ENCODE results near the gene TMEM178B.
"Not testable (repeated sequence)": the region's sequence is repeated elsewhere in the genome, so short reads cannot be mapped to it uniquely, and the experiment has no call there.

Gene TMEM178B

DNA sequence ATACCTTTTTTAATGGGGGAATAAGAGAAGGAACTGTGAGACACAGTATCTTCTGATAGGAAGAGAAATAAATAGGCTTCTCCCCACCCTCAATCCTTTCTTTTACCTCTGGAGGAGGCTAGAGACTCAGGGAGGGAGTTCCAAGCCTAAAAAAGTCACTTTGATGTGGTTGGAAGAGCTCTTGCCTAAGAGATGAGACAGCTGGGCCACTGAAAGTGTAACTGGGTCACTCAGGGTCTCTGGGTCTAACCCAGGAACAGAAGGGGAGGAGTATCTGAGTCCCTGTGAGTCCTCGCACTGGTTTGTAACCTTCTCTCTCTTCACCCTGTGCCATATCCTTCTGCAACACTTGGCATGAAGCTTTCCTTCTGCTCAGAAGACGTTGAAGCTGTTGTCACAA is 254.4 kb downstream of the TMEM178B start:
- no peak overlapping the region for H3K27ac ChIP-seq (replicated peaks; ENCODE audit: low read length)
- H3K4ac ChIP-seq (ENCODE audit: low read length), result no peak overlapping the region
- H2BK15ac ChIP-seq (ENCODE audit: low read length), result no peak overlapping the region
- no peak overlapping the region for H2AFZ ChIP-seq (ENCODE audit: low read length)
- no peak overlapping the region for H4K8ac ChIP-seq (ENCODE audit: low read depth, low read length)
- H3K79me1 ChIP-seq (ENCODE audit: low read depth, low read length), result peaks cover 1% of the 10 kb centered on the region
- peaks cover 0 to 5% of the 10 kb centered on the region in 2 donors for H3K4me1 ChIP-seq (ENCODE audit: control insufficient read depth in 2 of 2, insufficient read depth in 1 of 2, low read depth in 1 of 2, low read length in 2 of 2)
- no peak overlapping the region for H3K4me3 ChIP-seq (ENCODE audit: low read length in 2 of 2)
- no peak overlapping the region for H4K91ac ChIP-seq (ENCODE audit: low read depth, low read length, poor library complexity)
- no peaks in the 10 kb centered on the region for H3K27me3 ChIP-seq (ENCODE audit: control insufficient read depth in 3 of 3, insufficient read depth in 3 of 3, low read depth in 1 of 3, low read length in 3 of 3)
- H3K36me3 ChIP-seq (replicated peaks in 1 of 2; ENCODE audit: control insufficient read depth in 2 of 2, insufficient read depth in 2 of 2, low read length in 2 of 2), result no peaks in the 10 kb centered on the region
- H3K23ac ChIP-seq (ENCODE audit: low read depth, low read length, poor library complexity), result no peak overlapping the region
- no peak overlapping the region for H3K18ac ChIP-seq (ENCODE audit: low read length)
- no peak overlapping the region for H3K14ac ChIP-seq (ENCODE audit: low read length)
- H3K4me2 ChIP-seq (ENCODE audit: insufficient read depth, low read length, poor library complexity, severe bottlenecking), result no peak overlapping the region
- H2BK120ac ChIP-seq (ENCODE audit: low read depth, low read length), result no peak overlapping the region
- H3K9ac ChIP-seq (ENCODE audit: low read depth, low read length, poor library complexity), result no peak overlapping the region
- H2BK12ac ChIP-seq (ENCODE audit: low read length), result no peak overlapping the region
- H2BK5ac ChIP-seq (ENCODE audit: low read length), result no peak overlapping the region
- no peak for DNase-seq (ENCODE audit: low spot score)
- no CpG with 5 or more reads among the region's 2 CpGs for WGBS, 2 donors (ENCODE audit: extremely low coverage in 2 of 2, insufficient read length in 2 of 2, insufficient replicate concordance in 1 of 2)
- no peak overlapping the region for H2AK5ac ChIP-seq (ENCODE audit: low read depth, low read length)
- no peaks in the 10 kb centered on the region for H3K9me3 ChIP-seq (replicated peaks in 1 of 2; ENCODE audit: control insufficient read depth in 2 of 2, insufficient read depth in 1 of 2, low read depth in 1 of 2, low read length in 2 of 2)

DNA sequence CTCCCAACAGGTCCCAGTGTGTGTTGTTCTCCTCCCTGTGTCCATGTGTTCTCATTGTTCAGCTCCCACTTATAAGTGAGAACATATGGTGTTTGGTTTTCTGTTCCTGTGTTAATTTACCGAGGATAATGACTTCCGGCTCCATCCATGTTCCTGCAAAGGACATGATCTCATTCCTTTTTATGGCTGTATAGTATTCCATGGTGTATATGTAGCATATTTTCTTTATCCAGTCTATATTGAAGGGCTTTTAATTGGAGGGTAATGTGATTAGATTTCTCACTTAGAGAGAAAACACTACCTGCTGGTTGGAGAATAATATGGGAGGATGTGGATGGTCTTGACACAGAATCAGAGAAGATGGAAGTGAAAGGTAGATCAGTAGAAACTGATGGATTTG is 256.4 kb downstream of the TMEM178B start:
- DNase-seq (ENCODE audit: low spot score); H3K4ac ChIP-seq (ENCODE audit: low read length); H2BK120ac ChIP-seq (ENCODE audit: low read depth, low read length); H2BK12ac ChIP-seq (ENCODE audit: low read length); H3K9me3 ChIP-seq (replicated peaks in 1 of 2; ENCODE audit: control insufficient read depth in 2 of 2, insufficient read depth in 1 of 2, low read depth in 1 of 2, low read length in 2 of 2); H2AFZ ChIP-seq (ENCODE audit: low read length); H3K23ac ChIP-seq (ENCODE audit: low read depth, low read length, poor library complexity); H3K9ac ChIP-seq (ENCODE audit: low read depth, low read length, poor library complexity); H3K4me3 ChIP-seq (ENCODE audit: low read length in 2 of 2); H3K4me2 ChIP-seq (ENCODE audit: insufficient read depth, low read length, poor library complexity, severe bottlenecking); H2BK15ac ChIP-seq (ENCODE audit: low read length); H3K14ac ChIP-seq (ENCODE audit: low read length); H2BK5ac ChIP-seq (ENCODE audit: low read length); H4K91ac ChIP-seq (ENCODE audit: low read depth, low read length, poor library complexity); H4K8ac ChIP-seq (ENCODE audit: low read depth, low read length); H3K36me3 ChIP-seq (replicated peaks in 1 of 2; ENCODE audit: control insufficient read depth in 2 of 2, insufficient read depth in 2 of 2, low read length in 2 of 2); H3K27me3 ChIP-seq (ENCODE audit: control insufficient read depth in 3 of 3, insufficient read depth in 3 of 3, low read depth in 1 of 3, low read length in 3 of 3); H3K18ac ChIP-seq (ENCODE audit: low read length); H2AK5ac ChIP-seq (ENCODE audit: low read depth, low read length); H3K79me1 ChIP-seq (ENCODE audit: low read depth, low read length); H3K4me1 ChIP-seq (ENCODE audit: control insufficient read depth in 2 of 2, insufficient read depth in 1 of 2, low read depth in 1 of 2, low read length in 2 of 2); H3K27ac ChIP-seq (replicated peaks; ENCODE audit: low read length): not testable (repeated sequence)
- no CpG with 5 or more reads among the region's 2 CpGs for WGBS, 2 donors (ENCODE audit: extremely low coverage in 2 of 2, insufficient read length in 2 of 2, insufficient replicate concordance in 1 of 2)

DNA sequence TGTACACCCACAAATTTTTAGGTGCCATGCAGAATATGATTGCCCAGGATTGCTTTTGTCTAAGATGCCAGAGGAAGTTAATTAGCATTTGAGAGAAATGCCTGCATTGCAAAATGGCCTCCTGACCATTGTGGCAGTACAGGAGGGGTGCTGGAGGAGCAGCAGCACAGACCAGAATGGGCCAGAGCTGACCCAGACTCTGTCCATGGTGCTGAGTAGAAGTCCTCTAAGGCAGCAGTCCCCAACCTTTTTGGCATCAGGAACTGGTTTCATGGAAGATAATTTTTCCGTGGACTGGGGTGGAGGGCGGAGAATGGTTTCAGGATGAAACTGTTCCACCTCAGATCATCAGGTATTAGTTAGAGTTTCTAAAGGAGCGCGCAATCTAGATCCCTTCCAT is 259.6 kb downstream of the TMEM178B start:
- Histone ChIP-seq H3K4me3 (ENCODE audit: low read length in 2 of 2) (no peak overlapping the region), H3K14ac (ENCODE audit: low read length) (no peak overlapping the region), H3K4me2 (ENCODE audit: insufficient read depth, low read length, poor library complexity, severe bottlenecking) (no peak overlapping the region), H3K4ac (ENCODE audit: low read length) (no peak overlapping the region), H3K9ac (ENCODE audit: low read depth, low read length, poor library complexity) (no peak overlapping the region), H3K27me3 (ENCODE audit: control insufficient read depth in 3 of 3, insufficient read depth in 3 of 3, low read depth in 1 of 3, low read length in 3 of 3) (no peaks in the 10 kb centered on the region), H2BK120ac (ENCODE audit: low read depth, low read length) (no peak overlapping the region), H2BK15ac (ENCODE audit: low read length) (no peak overlapping the region), H4K91ac (ENCODE audit: low read depth, low read length, poor library complexity) (no peak overlapping the region), H4K8ac (ENCODE audit: low read depth, low read length) (no peak overlapping the region), H3K9me3 (replicated peaks in 1 of 2; ENCODE audit: control insufficient read depth in 2 of 2, insufficient read depth in 1 of 2, low read depth in 1 of 2, low read length in 2 of 2) (no peaks in the 10 kb centered on the region), H3K18ac (ENCODE audit: low read length) (no peak overlapping the region), H3K79me1 (ENCODE audit: low read depth, low read length) (no peaks in the 10 kb centered on the region), H2AFZ (ENCODE audit: low read length) (no peak overlapping the region), H2AK5ac (ENCODE audit: low read depth, low read length) (no peak overlapping the region), H3K23ac (ENCODE audit: low read depth, low read length, poor library complexity) (no peak overlapping the region), H2BK5ac (ENCODE audit: low read length) (no peak overlapping the region), H3K27ac (replicated peaks; ENCODE audit: low read length) (no peak overlapping the region), H3K36me3 (replicated peaks in 1 of 2; ENCODE audit: control insufficient read depth in 2 of 2, insufficient read depth in 2 of 2, low read length in 2 of 2) (no peaks in the 10 kb centered on the region), H3K4me1 (ENCODE audit: control insufficient read depth in 2 of 2, insufficient read depth in 1 of 2, low read depth in 1 of 2, low read length in 2 of 2) (peaks cover 0 to 1% of the 10 kb centered on the region in 2 donors), H2BK12ac (ENCODE audit: low read length) (no peak overlapping the region)
- DNase-seq (ENCODE audit: low spot score), result peak; percentile 42
- WGBS, 2 donors (ENCODE audit: extremely low coverage in 2 of 2, insufficient read length in 2 of 2, insufficient replicate concordance in 1 of 2), result no CpG with 5 or more reads among the region's 4 CpGs

DNA sequence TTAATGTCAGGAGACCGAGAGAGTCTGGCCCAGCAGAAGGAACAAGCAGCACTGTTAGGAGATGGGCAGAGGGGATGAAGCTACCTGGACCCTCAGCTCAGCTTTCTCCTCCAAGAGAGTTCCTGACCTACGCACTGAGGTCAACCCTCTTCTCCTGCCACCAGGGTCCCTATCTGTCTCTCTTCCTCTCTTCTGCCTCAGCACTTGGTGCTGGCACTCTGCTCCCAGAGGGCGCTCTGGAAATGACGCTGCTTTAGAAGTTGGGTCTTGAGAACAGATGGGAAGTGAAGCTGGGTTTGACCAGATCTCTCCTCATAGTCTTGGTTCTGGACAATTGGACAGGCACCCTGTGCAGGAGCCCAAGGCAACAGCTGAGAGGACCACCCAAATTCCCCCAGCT is 261.3 kb downstream of the TMEM178B start:
- Histone ChIP-seq H3K23ac (ENCODE audit: low read depth, low read length, poor library complexity) (no peak overlapping the region), H4K91ac (ENCODE audit: low read depth, low read length, poor library complexity) (no peak overlapping the region), H3K14ac (ENCODE audit: low read length) (no peak overlapping the region), H3K4me2 (ENCODE audit: insufficient read depth, low read length, poor library complexity, severe bottlenecking) (no peak overlapping the region), H2AFZ (ENCODE audit: low read length) (no peak overlapping the region), H3K27ac (replicated peaks; ENCODE audit: low read length) (no peak overlapping the region), H3K36me3 (replicated peaks in 1 of 2; ENCODE audit: control insufficient read depth in 2 of 2, insufficient read depth in 2 of 2, low read length in 2 of 2) (no peaks in the 10 kb centered on the region), H2BK120ac (ENCODE audit: low read depth, low read length) (no peak overlapping the region), H3K4me3 (ENCODE audit: low read length in 2 of 2) (no peak overlapping the region), H2BK5ac (ENCODE audit: low read length) (no peak overlapping the region), H2BK15ac (ENCODE audit: low read length) (no peak overlapping the region), H2AK5ac (ENCODE audit: low read depth, low read length) (no peak overlapping the region), H3K79me1 (ENCODE audit: low read depth, low read length) (no peaks in the 10 kb centered on the region), H2BK12ac (ENCODE audit: low read length) (no peak overlapping the region), H3K9ac (ENCODE audit: low read depth, low read length, poor library complexity) (no peak overlapping the region), H3K18ac (ENCODE audit: low read length) (no peak overlapping the region), H3K4ac (ENCODE audit: low read length) (no peak overlapping the region), H3K27me3 (ENCODE audit: control insufficient read depth in 3 of 3, insufficient read depth in 3 of 3, low read depth in 1 of 3, low read length in 3 of 3) (no peaks in the 10 kb centered on the region), H3K4me1 (ENCODE audit: control insufficient read depth in 2 of 2, insufficient read depth in 1 of 2, low read depth in 1 of 2, low read length in 2 of 2) (no peaks in the 10 kb centered on the region), H4K8ac (ENCODE audit: low read depth, low read length) (no peak overlapping the region), H3K9me3 (replicated peaks in 1 of 2; ENCODE audit: control insufficient read depth in 2 of 2, insufficient read depth in 1 of 2, low read depth in 1 of 2, low read length in 2 of 2) (no peaks in the 10 kb centered on the region)
- no peak for DNase-seq (ENCODE audit: low spot score)
- WGBS, 2 donors (ENCODE audit: extremely low coverage in 2 of 2, insufficient read length in 2 of 2, insufficient replicate concordance in 1 of 2), result no CpG with 5 or more reads among the region's 4 CpGs
